Stimulated activated CD8-positive, alpha-beta memory T cell treated with anti-CD3 and anti-CD28 coated beads, Interleukin-4, amount 100 ng/mL, for 24 hours (primary cell): ENCODE results near the gene EML6.

Source experiments
- DNase-seq: peaks from one replicate; pipeline ENCODE4 v3.0.0-alpha.2; 2020; ENCODE audit warnings: low read depth

Gene EML6

DNA sequence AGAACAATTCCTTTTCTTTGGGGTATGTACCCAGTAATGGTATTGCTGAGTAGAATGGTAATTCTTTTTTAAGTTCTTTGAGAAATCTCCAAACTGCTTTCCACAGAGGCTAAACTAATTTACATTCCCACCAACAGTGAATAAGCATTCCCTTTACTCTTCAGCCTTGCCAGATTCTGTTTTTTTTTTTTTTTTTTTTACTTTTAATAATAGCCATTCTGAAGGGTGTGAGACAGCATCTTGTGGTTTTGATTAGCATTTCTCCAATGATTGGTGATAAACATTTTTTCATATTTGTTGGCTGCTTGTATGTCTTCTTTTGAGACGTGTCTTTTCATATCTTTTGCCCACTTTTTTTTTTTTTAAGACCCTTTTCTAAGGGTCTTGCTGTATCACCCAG, 189.4 kb downstream of the EML6 start:
- DNase-seq, result no peak

DNA sequence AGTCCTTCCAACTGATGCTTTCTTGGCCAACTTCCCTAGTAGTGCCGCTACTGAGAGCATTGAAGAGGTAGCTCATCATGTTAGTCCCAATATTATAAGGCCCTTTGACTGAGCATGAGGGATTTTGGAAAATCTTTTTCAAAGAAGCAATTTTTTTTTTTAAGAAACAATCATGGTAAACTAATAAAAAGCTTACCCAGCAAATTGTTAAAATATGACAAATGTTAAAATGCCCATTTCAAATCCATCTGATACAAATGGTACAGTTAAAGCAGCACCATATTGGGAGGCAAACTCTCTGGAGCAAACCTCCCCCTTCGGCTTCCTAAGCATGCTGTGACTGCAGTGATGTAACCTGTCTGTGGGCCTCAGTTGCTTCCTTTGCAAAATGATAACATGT, 191.2 kb downstream of the EML6 start:
- DNase-seq, result no peak

DNA sequence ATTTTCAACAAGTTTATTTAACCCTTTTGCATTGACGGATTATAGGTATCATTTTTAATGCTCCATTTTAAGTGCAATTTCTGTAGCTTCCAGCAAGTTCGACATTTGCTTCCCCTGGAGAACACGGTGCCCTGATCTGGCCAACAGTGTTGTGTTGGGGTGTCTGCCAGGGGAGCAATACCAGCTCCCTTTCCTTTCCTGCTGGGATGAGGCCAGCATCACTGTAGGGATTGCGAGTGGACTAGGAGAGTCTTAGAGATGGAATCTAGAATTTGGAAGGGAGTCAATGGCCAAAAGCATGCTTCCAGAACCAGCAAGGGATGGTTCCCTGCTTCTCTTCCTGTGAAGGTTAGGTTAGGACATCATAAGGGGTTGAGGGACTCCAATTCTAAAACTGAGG, 191.6 kb downstream of the EML6 start:
- no peak for DNase-seq

DNA sequence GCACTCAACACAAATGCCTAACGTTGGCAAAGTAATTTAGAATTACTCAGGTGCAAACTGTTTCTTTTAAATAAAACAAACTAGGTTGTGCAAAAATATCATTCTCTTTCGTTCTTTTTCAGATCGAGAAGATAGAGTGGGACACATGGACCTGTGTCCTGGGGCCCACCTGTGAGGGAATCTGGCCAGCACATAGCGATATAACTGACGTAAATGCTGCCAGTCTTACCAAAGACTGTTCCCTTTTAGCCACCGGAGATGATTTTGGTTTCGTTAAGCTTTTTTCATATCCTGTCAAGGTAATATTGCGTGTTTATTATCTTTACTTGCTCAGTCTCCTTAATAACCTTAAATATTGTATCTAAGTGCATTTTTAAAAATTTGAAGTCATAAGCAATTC, 193.2 kb downstream of the EML6 start:
- no peak for DNase-seq

DNA sequence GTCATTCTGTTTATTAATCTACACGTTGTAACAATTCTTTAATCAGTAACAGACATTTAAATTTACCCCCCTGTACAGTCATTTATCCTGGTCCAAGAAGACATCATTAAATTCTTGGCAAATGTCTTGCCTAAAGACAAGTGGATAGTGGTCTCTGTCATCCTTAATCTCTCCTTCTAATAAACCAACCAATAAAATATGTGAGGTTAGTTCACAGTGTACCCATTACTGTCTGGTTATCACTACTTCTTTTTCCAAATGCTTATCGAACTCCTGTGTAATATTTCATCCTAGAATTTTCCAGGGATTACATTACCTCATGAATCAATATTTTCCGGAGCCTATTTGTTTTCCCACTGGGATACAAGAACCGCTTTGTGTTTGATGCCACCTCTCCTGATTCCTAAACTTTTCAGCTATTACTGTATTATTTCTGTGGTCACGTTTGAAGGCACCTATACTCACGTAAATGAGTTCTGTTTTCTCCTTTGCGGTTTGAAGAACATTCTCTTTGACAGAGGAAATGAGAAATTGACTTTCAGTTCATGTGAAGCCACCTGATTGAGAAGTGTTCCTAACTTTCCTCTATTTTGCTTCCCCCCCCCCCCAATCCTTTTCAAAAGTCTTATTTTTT, 195.3 kb downstream of the EML6 start:
- DNase-seq, result no peak

DNA sequence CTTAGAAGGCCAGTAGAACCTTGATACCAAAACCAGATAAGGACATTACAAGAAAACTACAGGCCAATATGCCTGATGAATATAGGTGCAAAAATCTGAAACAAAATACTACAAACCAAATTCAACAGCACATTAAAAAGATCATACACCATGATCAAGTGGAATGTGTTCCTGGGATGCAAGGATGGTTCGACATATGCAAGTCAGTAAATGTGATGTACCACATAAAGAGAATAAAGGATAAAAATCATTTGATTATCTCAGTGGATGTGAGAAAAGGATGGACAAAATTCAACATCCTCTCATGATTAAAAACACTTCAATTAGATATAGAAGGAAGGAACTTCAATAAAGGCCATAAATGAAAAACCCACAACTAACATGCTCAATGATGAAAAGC, 197.2 kb downstream of the EML6 start:
- DNase-seq, result no peak

DNA sequence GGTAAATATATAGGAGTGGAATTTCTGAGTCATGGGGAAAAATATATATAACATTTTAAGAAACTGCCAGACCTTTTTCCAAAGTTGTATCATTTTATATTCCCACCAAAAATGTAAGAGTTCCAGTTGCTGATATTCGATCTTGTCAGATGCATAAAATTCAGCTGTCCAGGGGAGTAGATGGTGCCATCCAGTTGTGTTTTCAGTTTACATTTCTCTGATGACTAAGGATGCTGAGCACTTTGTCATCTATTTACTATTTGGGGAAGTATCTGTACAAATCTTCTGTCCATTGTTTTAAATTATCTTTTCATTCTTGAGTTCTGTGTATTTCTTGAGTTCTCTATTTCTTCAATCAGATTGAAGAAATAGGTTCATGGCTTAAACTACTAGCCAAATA, 200.7 kb downstream of the EML6 start:
- DNase-seq, result no peak

DNA sequence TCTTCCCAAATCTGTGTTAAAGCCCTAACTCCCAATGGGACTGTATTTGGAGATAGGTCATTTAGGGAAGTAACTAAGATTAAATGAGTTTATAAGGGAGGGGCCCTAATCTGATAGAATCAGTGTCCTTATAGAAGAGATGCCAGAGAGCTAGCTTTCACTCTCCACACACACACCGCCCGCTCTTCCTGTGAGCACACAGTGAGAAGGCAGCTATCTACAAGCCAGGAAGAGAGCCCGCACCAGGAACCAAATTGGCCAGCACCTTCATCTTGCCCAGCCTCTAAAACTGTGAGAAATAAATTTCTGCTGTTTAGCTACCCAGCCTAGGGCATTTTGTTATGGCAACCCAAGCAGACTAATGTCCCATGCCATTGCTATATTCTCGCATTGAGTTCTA, 201.6 kb downstream of the EML6 start:
- no peak for DNase-seq

DNA sequence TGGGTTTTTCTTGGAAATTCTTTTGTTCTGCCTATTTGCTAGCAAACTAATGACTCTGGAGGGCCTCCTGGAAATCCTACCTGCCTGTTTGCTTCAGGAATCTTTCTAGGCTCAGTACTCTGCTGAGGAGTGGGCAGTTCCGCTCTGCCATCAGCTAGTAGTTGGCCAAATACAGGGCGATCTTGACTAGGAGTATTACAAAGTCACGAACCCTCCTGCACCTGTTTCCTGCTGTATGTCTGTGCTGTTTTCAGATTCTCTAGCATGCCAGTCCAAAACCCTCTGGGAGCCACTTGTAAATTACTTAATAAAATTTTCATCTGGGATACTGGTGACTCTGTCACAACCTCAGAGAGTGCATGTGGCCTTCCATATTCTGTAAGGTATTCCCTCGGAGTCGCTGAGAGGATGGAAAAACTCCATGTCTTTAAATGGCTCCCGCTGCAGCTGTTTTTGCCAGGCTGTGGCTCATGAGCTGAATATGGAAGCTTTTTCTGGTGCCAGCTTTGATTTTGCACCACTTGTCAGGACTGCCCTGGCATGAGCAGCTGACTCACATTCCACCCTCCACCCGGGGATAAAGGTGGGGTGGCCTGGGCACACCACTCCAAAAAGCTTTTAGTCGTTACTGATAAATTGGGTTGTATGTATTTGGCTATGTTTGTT, 203.8 kb downstream of the EML6 start:
- no peak for DNase-seq

DNA sequence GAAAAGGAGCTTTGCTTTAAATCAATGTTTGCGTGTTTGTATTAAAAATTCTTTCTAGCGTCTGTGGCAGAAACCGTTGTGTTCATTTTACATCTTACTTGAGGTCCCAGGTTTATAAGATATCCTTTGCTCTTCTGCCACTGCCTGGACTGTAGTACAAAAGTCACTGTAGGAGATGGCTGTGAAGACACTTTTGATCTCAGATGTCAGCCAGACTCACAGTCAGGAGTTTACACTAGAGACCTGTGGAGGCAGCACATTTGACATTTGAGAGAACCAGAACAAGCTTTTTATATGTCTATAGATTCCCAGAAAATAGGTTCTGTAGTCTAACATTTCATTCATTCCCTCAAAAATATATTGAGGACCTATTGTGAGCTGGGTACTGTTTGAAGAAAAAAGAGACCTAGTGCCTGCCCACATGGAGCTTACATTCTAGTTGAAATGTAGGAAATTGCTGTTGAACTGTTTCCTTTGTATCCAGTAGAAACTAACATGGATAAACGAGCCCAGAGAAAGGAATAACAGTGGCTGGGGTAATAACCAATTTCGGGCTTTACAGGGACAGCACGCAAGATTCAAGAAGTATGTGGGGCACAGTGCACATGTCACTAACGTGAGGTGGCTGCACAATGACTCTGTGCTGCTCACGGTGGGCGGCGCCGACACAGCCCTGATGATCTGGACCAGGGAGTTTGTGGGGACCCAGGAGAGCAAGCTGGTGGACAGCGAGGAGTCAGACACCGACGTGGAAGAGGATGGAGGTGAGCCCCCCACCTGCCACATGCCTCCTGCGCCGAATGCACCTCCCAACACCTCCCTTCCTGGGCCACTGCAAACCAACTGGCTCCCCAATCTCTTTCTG, 204.5 kb downstream of the EML6 start:
- no peak for DNase-seq

DNA sequence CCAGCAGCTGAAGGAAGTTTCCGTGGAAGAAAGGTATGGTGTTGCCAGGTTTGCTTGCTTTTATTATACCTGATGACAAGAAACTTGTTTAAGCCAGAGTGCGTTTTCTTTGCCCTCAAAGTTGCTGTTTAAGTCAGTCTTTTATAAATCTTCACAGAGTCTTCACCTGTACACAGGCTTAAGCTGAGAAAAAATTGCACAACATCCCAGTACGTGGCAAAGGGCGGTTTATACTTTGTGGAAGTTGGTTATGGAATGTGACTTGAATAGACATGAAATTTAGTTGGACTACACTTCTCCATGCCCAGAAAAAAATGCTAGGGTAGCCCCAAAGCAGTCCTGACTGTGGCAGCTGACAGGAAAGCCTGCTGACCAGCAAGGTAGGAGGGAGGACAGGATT, 205.3 kb downstream of the EML6 start:
- DNase-seq, result no peak

DNA sequence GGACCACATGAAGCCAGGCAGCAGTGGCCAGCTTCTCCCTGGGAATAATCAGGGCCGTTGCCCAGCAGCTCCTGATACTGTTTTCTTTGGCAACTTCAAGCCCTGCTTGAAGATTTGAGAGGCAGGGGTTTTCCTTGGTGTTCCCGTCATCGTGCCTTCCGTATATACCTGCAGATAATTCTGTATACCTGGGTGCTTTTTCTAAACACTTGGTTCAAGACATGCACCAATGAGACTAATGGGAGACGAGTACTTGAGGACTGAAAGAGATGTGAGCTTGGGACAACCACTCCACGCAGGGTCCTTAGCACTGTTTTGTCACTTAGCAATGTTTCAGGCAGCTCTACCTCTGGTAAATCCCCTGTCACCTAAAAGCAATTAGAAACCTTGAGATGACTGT, 208.0 kb downstream of the EML6 start:
- DNase-seq, result no peak

DNA sequence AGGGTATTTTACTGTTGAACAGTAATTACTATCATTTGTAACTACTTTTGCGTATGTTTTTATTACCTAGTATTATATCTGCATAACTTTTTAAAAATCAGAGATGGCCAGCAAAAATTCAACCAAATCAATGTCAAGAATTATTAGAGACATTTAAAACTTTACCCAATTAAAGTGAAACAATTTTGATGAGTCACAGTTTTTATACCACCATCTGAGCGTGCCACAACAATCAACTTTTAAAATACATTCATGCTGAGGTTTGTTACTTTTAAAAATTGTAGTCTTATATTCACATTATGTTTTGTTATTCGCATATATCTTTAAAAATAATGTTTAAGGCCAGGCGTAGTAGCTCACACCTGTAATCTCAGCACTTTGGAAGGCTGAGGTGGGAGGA, 211.9 kb downstream of the EML6 start:
- DNase-seq, result no peak

DNA sequence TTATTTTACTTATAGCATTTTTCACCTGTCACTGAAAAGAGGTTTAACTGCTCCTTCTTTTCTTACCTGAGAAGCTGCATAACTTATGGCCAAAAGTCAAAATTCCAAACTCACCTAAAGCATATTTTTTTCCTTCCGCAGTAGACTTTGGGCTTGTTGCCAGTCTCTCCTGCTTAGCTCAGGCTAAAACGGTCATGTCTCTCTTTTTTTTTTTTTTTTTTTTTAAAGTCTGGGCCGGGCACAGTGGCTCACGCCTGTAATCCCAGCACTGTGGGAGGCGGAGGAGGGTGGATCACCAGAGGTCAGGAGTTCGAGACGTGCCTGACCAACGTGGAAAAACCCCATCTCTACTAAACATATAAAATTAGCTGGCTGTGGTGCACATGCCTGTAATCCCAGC, 213.3 kb downstream of the EML6 start:
- DNase-seq, result no peak

DNA sequence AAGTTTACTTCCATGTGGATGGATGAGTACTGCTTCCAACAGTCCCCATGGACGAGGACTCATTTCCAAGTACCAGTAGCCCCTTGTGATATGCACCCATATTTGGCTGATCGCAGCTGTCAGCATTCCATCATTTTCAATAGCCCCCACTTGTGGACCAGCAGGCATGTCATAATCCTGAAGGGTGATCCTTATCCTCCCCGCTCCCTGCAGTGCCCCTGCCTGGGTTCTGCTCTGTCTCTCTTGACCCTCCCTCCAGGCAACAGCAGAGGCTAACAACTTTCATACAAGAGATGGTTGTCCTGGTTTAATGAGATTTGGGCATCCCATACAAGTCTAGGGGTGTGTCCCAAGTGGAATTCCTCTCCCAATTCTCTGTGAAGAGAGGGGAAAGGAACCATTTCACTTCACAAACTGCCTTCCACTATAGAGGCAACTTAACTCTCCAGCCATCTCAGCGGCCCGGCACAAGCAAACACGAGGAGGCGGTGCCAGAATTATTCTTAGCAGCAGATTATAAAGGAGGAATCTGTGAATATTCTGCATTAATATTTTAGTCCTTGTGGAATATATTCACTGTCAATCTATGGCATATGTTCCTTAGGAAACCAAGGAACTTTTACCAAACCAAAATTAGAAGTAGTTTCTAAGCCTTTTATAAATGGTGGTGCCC, 216.1 kb downstream of the EML6 start:
- no peak for DNase-seq

DNA sequence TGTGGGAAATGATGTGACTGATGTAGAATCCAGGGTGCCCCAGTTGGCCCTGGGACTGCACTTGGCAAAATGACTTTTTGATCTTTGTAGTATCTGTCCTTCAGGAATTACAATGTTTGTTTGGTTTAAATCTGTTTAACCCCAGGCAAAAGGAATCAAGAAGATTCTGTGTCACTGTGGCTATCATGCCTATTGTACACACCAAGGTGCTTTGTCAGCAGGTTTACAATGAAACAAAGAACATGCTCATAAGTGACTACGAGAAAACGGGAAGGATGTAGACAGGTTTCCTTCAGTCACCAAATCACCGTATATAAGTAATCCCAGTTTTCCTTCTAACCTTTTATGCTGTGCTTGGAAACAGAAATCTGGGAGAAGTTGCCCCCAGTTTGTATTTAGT, 217.3 kb downstream of the EML6 start:
- DNase-seq, result no peak

DNA sequence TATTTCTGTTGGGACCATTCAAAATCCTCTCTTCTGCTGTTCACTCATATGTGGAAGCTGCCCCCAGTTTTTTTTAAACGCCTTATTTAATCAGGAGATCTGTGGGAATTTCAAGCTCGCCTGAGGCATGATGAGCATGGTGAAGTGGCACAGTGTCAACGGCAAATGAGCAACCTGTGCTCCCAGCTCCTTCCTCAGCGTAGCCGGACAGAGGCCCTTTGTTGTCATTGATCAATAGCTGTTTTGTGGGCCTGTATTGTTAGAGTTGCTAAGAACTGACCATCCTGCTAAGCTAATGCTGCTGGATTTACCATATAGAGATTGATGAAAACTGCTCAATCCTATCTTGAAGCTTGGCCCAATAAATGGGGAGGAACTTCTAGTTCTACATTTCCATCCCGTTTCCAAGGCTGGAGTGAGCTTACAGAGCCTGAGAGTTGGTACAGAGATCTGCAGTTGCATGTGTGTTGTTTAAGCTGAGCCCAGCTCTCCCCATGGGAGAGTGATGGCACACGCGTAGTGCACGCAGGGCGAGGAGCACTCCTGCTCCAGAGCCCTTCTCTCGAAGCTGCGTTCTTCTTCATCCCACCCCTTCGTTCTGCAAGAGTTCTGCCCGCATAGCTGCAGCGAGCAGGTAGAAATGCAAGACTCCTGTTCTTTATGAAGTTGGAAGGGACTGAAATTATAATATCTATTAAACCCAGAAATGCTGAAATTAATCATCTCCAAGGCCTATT, 218.0 kb downstream of the EML6 start:
- DNase-seq, result no peak

DNA sequence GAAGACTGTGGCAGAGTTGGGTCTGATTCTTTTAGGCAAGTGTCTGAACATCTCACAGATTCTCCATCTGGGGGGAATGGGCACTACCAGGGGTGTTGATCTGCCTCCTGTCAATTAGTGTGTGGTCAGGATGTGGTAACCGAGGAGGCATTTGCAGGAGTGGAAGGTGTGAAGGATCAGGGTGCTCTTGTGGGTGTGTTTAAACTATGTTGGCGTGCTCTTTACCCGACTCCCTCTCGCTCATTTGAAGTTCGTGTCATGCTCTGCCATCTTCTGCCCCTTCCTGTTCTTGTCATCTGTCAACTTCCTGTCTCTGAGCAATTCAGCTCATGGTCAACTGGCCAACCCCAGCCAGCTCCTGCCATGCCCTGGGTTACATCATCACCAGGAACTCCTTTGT, 218.9 kb downstream of the EML6 start:
- no peak for DNase-seq

DNA sequence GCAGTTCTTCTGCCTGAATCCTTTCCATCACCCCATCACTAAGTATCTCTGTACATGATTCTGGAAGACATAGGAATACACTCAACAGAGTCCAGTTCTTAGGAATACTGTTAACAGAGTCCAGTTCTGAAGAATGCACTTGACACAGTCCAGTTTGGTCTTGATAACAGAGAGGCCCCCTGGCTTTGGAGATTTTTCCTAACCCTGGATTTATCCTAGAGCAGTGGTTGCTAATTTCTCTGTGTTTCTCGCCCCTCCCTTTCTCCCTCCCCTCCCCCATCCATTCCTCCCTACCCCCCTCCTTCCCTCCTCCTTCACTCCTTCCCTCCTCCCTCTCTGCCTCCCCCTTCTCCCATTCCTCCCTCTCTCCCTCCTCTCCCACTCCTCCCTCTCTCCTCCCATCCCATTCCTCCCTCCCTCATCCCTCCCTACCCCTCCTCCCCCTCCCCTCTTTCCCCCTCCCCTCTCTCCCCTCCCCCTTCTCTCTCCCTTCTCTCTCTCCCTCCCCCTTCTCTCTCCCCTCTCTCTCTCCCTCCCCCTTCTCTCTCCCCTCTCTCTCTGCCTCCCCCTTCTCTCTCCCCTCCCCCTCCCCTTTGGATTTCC, 221.4 kb downstream of the EML6 start:
- DNase-seq, result no peak

DNA sequence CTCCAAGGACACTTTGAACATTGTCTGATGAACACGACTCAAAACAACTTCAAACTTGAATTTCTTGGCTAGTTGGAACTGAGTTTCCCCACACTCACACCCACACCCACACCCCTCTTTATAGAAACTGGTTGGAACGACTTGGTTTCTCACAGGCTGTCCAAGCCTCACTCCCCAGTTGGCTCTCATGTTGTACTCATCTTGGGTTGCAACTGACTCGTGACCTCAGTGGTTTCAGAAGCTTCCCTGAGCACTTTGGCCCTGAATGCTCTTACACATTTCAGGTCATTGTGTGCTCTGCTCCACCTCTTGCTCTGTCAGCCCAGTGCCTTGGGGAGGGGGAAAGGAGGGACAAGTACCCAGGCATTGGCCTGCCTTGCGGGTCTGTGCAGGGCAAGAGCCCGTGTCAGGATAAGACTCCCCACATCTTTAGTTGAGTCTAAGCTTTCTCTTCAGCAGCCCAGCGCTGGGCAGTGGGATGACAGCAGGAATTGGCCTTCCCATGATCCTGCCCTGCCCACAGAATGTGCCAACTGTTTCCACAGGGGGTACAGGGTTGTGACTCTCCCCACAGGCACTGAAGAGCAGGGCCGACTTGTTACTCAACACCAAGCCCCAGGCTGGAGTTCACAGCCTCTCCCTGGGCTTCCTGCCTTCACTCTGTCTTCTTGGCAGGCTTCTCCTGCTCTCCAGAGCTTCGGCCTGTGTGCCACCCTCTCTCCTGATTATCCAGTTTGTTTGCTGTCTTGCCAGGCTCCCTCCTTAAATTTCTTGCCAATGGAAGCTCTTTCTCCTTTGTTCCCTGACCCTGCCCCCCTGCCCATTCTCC, 222.1 kb downstream of the EML6 start:
- peak; percentile 2 for DNase-seq
